Measurements from ENCODE around the gene EEF1E1.

EEF1E1 gene

GRCh38 chr6:8114956-8115355 is 12.6 kb upstream of the EEF1E1 start:
- Histone ChIP-seq H3K9me3 (no peaks in the 10 kb centered on the region), H3K27ac (no peak overlapping the region), H3K4me3 (ENCODE audit: low read depth in 1 of 2, low read length in 1 of 2) (no peak overlapping the region), H3K4me1 (ENCODE audit: control insufficient read depth in 1 of 2, insufficient read depth in 1 of 2, low read depth in 1 of 2, low read length in 1 of 2) (no peaks in the 10 kb centered on the region), H3K27me3 (no peaks in the 10 kb centered on the region), H3K36me3 (no peaks in the 10 kb centered on the region)
- TF ChIP-seq CTCF (IDR thresholded peaks at IDR 0.05): no peak

GRCh38 chr6:8113131-8113654 is 10.8 kb upstream of the EEF1E1 start:
- H3K9me3 ChIP-seq: no peaks in the 10 kb centered on the region
- H3K4me1 ChIP-seq (ENCODE audit: control insufficient read depth in 1 of 2, insufficient read depth in 1 of 2, low read depth in 1 of 2, low read length in 1 of 2): no peaks in the 10 kb centered on the region
- H3K27ac ChIP-seq: no peak overlapping the region
- H3K36me3 ChIP-seq: no peaks in the 10 kb centered on the region
- TF ChIP-seq CTCF (IDR thresholded peaks at IDR 0.05): no peak
- H3K4me3 ChIP-seq (ENCODE audit: low read depth in 1 of 2, low read length in 1 of 2): no peak overlapping the region
- H3K27me3 ChIP-seq: no peaks in the 10 kb centered on the region

DNA sequence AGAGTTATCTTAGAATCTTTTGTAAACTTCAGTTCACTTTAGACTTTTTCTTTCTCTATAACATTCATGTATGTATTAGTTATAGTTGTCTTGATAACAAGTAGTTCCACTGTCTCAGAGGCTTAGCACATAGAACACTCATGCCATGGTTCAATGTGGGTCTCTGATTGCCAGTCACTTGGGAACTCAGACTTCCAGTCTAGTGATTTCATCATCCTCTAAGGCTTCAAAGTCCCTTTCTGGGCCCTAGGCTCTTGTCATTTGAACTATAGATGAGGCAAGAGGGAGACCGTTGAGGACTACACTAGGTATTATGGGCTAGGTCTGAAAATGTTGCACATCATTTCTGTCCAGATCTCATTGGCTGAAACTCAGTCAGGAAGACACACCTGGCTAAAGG is 8.4 kb upstream of the EEF1E1 start:
- Histone ChIP-seq H3K27ac (no peak overlapping the region), H3K27me3 (no peaks in the 10 kb centered on the region), H3K4me1 (ENCODE audit: control insufficient read depth in 1 of 2, insufficient read depth in 1 of 2, low read depth in 1 of 2, low read length in 1 of 2) (no peaks in the 10 kb centered on the region), H3K4me3 (ENCODE audit: low read depth in 1 of 2, low read length in 1 of 2) (no peak overlapping the region), H3K9me3 (no peaks in the 10 kb centered on the region), H3K36me3 (no peaks in the 10 kb centered on the region)
- TF ChIP-seq CTCF (IDR thresholded peaks at IDR 0.05): no peak

DNA sequence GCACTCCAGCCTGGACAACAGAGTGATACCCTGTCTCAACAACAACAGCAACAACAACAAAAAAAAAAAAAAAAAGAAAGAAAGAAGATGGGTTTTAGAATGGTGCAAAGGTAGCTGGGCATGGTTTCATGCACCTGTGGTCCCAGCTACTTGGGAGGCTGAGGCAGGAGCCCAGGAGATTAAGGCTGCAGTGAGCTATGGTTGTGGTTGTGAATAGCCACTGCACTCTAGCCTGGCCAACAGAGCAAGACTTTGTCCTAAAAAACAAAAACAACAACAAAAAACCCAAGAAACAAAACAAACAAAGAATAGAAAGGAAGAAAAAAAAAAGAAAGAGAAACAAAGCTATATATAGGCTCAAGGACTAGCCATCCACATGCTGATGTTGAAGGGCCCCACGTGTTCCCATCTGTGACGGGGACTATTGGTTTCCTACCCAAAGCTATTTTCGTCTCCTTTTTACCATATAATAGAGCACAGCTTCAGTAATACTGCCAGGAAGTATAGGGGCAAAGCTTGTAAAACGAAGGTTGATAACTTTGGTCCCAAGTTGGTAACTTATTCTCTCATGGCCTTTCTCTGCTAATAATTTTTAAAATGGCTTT is 7.9 kb upstream of the EEF1E1 start:
- Histone ChIP-seq H3K4me1 (ENCODE audit: control insufficient read depth in 1 of 2, insufficient read depth in 1 of 2, low read depth in 1 of 2, low read length in 1 of 2) (no peaks in the 10 kb centered on the region), H3K36me3 (no peaks in the 10 kb centered on the region), H3K9me3 (no peaks in the 10 kb centered on the region), H3K27ac (no peak overlapping the region), H3K27me3 (no peaks in the 10 kb centered on the region), H3K4me3 (ENCODE audit: low read depth in 1 of 2, low read length in 1 of 2) (no peak overlapping the region)
- no peak for TF ChIP-seq CTCF (IDR thresholded peaks at IDR 0.05)

DNA sequence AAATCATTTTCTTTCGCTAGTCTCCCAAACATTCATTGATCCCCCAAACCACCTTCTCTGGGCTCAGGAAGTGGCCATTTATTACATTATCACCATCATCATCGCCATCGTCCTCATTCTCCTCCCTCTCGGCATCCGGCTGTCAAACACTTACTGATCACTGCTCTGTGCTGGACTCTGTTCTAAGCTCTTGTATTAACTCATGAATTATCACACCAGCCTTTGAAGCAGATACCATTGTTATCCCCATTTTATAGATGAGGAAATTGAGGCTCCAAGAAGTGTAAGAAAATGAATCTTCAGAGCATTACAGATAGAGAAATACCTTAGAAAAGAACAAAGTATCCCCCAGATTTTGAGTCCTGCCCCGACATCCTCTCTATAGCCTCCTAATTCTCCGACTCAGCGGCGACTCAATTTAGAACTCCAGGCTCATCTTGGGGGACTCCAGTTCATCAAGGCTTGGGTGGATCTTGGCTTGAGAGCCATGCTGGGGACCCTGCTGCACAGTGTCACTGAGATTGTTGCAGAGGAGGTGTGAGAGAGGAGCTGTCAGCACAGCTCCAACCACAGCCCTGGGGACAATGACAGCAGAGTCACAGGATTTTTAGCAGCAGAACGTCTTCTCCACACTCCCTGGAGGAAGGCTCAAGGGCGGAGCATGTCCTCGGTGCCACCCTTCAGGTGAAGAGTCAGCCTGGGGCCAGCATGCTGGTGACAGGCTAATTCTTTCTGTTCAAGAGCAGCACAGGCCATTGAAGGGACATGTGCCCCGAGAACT is 6.6 kb upstream of the EEF1E1 start:
- Histone ChIP-seq H3K4me3 (ENCODE audit: low read depth in 1 of 2, low read length in 1 of 2) (no peak overlapping the region), H3K9me3 (no peaks in the 10 kb centered on the region), H3K36me3 (no peaks in the 10 kb centered on the region), H3K4me1 (ENCODE audit: control insufficient read depth in 1 of 2, insufficient read depth in 1 of 2, low read depth in 1 of 2, low read length in 1 of 2) (no peaks in the 10 kb centered on the region), H3K27me3 (no peaks in the 10 kb centered on the region), H3K27ac (no peak overlapping the region)
- TF ChIP-seq CTCF (IDR thresholded peaks at IDR 0.05): no peak

Measured in neutrophil (primary cell).